ENCODE measurements around the gene NPR2. TPM values are rescaled to one million over a fixed set of nuclear protein-coding genes. Genes with fewer than 3 reads are reported as not detected.

Gene NPR2
- total RNA-seq, 1 experiment from 2014 or later, result 18.0 TPM

DNA sequence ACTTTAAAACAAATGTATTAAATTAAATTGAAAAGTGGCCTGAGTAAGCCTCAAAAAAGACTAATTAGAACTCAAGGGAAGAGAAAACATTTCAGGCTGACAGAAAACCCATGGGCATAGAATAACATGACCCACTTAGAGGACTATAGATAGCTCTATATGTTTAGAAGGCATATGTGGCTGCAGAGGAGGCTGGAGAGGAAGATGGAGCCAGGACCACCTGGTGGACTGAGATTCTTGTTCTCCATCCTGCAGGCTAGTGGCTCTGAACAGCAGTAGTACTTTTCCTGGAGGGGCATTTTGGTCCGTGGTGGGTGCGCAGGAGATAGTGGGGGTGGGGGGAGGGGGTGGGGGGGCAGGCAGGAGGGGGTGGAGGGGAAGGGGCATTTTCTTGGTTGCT is 10.3 kb upstream of the NPR2 start:
- H3K9ac ChIP-seq (ENCODE audit: low read length), result no peak overlapping the region
- no peak overlapping the region for H2AFZ ChIP-seq (ENCODE audit: low read length)
- H3K4me1 ChIP-seq (ENCODE audit: low read length), result peaks cover 11% of the 10 kb centered on the region
- peaks cover 57% of the 10 kb centered on the region for H3K79me2 ChIP-seq (ENCODE audit: low read length)
- no peaks in the 10 kb centered on the region for H3K9me3 ChIP-seq (ENCODE audit: low read length)
- no peak overlapping the region for H3K4me2 ChIP-seq (ENCODE audit: low read depth, low read length, poor library complexity, severe bottlenecking)
- no peaks in the 10 kb centered on the region for H3K27me3 ChIP-seq (ENCODE audit: low read length)
- DNase-seq, result no peak
- H3K36me3 ChIP-seq (ENCODE audit: insufficient read depth, low read length), result peaks cover 26% of the 10 kb centered on the region
- H4K20me1 ChIP-seq (ENCODE audit: insufficient read depth, low read depth, low read length), result no peaks in the 10 kb centered on the region
- H3K4me3 ChIP-seq (ENCODE audit: low read length), result no peak overlapping the region
- H3K27ac ChIP-seq (ENCODE audit: low read length), result no peak overlapping the region
- H3K9me2 ChIP-seq (replicated peaks; ENCODE audit: insufficient read depth, low read length), result no peaks in the 10 kb centered on the region

DNA sequence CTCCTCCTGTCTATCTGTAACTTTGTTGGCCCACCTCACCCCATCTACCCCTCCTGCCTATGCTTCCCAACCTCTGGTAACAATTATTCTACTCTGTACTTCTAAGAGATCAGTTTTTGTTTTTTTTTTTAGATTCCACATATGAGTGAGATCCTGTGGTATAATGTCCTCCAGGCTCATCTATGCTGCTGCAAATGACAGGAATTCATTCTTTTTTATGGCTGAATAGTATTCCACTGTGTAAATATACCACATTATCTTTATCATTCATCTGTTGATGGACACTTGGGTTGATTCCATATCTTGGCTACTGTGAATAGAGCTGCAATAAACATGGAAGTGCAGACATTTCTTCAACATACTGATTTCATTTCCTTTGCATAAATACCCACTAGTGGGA is 8.0 kb upstream of the NPR2 start:
- Histone ChIP-seq H3K9me2 (replicated peaks; ENCODE audit: insufficient read depth, low read length) (no peaks in the 10 kb centered on the region), H3K4me2 (ENCODE audit: low read depth, low read length, poor library complexity, severe bottlenecking) (no peak overlapping the region), H3K27me3 (ENCODE audit: low read length) (no peaks in the 10 kb centered on the region), H3K4me1 (ENCODE audit: low read length) (peaks cover 7% of the 10 kb centered on the region; the same call in 1 of the 2 replicates), H3K79me2 (ENCODE audit: low read length) (peaks cover 46% of the 10 kb centered on the region), H3K9me3 (ENCODE audit: low read length) (no peaks in the 10 kb centered on the region), H4K20me1 (ENCODE audit: insufficient read depth, low read depth, low read length) (no peaks in the 10 kb centered on the region), H3K4me3 (ENCODE audit: low read length) (no peak overlapping the region), H2AFZ (ENCODE audit: low read length) (no peak overlapping the region), H3K9ac (ENCODE audit: low read length) (no peak overlapping the region), H3K36me3 (ENCODE audit: insufficient read depth, low read length) (peaks cover 31% of the 10 kb centered on the region), H3K27ac (ENCODE audit: low read length) (no peak overlapping the region)
- DNase-seq, result no peak

DNA sequence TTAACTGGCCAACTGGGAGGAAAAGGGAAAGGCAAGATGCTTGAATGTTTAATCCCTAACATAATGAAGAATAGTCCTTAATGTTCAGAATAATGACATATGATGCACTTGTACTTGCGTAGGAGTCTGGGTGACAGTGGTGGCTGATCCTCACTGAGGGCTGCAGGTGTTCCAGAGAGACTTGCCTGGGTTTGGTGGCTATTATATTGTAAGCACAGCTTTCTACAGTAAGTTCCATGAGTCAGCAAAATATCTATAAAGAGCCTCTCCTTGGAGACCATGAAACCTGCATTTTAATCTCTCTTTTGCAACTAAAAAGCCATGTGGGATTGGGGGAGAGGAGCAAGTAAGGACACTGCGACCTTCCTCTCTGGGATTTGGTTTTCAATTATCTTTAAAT is 1.9 kb upstream of the NPR2 start:
- peak; percentile 51 for DNase-seq
- no peaks in the 10 kb centered on the region for H4K20me1 ChIP-seq (ENCODE audit: insufficient read depth, low read depth, low read length)
- no peaks in the 10 kb centered on the region for H3K9me2 ChIP-seq (replicated peaks; ENCODE audit: insufficient read depth, low read length)
- peak overlapping the region; percentile 28 for H3K27ac ChIP-seq (ENCODE audit: low read length)
- no peak overlapping the region for H3K4me3 ChIP-seq (ENCODE audit: low read length)
- H3K9ac ChIP-seq (ENCODE audit: low read length), result no peak overlapping the region
- no peaks in the 10 kb centered on the region for H3K27me3 ChIP-seq (ENCODE audit: low read length)
- H3K79me2 ChIP-seq (ENCODE audit: low read length), result peaks cover 10% of the 10 kb centered on the region
- H3K4me1 ChIP-seq (ENCODE audit: low read length), result peaks cover 24% of the 10 kb centered on the region
- H3K36me3 ChIP-seq (ENCODE audit: insufficient read depth, low read length), result peaks cover 8% of the 10 kb centered on the region; the same call in 1 of the 2 replicates
- no peak overlapping the region for H2AFZ ChIP-seq (ENCODE audit: low read length)
- no peaks in the 10 kb centered on the region for H3K9me3 ChIP-seq (ENCODE audit: low read length)
- H3K4me2 ChIP-seq (ENCODE audit: low read depth, low read length, poor library complexity, severe bottlenecking), result peak overlapping the region; percentile 26

DNA sequence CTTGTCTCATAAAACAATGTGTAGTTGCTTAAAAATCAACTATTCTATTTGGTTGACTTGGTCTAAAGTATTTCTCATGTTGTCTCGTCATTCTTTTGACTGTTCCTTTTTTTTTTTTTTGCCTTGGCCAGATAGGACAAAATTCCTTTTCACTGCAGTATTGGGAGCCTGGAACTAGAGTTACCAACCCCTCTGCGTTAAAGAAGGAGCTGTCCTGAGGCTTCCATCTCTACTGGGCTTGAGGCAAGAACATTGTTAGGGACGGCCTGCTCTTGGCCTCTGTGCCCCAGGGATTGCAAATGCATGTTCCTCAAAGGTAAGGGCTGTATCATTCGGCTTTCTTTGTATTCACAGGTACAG is 1.4 kb upstream of the NPR2 start:
- H3K27ac ChIP-seq (ENCODE audit: low read length), result peak overlapping the region; percentile 28
- peaks cover 8% of the 10 kb centered on the region for H3K79me2 ChIP-seq (ENCODE audit: low read length)
- H3K4me1 ChIP-seq (ENCODE audit: low read length), result peaks cover 21% of the 10 kb centered on the region
- H3K9ac ChIP-seq (ENCODE audit: low read length), result no peak overlapping the region
- no peak overlapping the region for H3K4me3 ChIP-seq (ENCODE audit: low read length)
- H3K27me3 ChIP-seq (ENCODE audit: low read length), result no peaks in the 10 kb centered on the region
- H3K4me2 ChIP-seq (ENCODE audit: low read depth, low read length, poor library complexity, severe bottlenecking), result peak overlapping the region; percentile 26
- no peaks in the 10 kb centered on the region for H4K20me1 ChIP-seq (ENCODE audit: insufficient read depth, low read depth, low read length)
- no peaks in the 10 kb centered on the region for H3K9me3 ChIP-seq (ENCODE audit: low read length)
- DNase-seq, result no peak
- peaks cover 8% of the 10 kb centered on the region; the same call in 1 of the 2 replicates for H3K36me3 ChIP-seq (ENCODE audit: insufficient read depth, low read length)
- H2AFZ ChIP-seq (ENCODE audit: low read length), result no peak overlapping the region
- no peaks in the 10 kb centered on the region for H3K9me2 ChIP-seq (replicated peaks; ENCODE audit: insufficient read depth, low read length)

DNA sequence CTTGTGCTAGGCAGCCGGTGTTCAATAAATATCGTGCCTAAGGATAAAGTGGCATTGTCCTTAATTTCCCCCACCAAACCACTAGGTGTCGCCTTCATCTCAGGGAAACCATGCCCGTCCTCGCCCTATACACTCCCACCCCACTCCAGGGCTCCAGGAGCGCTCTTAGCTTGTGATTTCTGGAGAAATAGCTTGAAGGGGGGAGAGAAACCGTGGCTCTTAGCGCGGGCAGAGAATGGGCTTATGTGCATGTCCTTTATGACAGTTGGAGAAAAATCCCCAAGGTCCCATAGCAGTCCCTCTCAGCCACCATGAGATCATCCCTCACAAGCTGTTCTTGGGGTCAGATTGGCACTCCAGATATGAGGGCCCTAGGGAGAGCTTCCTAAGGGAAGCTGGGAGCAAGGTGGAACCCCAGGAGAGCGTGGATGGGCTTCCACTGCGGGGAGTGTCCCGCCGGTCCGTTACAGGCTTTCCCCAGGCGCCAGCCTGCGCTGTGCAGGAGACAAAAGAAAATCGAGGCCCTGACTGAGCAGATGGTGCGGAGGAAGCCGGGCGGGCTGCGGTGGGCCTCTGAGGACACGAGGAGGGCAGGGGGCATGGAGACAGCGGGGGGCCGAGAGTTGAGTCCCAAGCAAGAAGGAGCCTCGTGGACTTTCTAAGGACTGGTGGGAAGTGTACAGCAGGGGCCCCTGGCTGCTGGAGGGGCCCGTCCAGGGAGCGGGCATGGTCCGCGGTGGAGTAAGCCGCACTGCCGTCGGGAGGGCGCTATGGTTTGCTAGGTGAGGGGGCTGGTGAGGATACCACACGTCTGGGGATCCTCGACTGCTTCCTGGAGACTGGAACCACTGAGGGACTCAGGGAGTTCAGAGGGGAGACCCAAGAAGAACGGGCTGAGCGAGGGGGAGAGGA is 750 bp upstream of the NPR2 start:
- Histone ChIP-seq H3K9me2 (replicated peaks; ENCODE audit: insufficient read depth, low read length) (no peaks in the 10 kb centered on the region), H3K79me2 (ENCODE audit: low read length) (peaks cover 7% of the 10 kb centered on the region), H3K9me3 (ENCODE audit: low read length) (no peaks in the 10 kb centered on the region), H3K27me3 (ENCODE audit: low read length) (no peaks in the 10 kb centered on the region), H2AFZ (ENCODE audit: low read length) (no peak overlapping the region), H3K36me3 (ENCODE audit: insufficient read depth, low read length) (peaks cover 8% of the 10 kb centered on the region; the same call in 1 of the 2 replicates), H3K9ac (ENCODE audit: low read length) (no peak overlapping the region), H3K27ac (ENCODE audit: low read length) (no peak overlapping the region), H3K4me1 (ENCODE audit: low read length) (peaks cover 16% of the 10 kb centered on the region), H4K20me1 (ENCODE audit: insufficient read depth, low read depth, low read length) (no peaks in the 10 kb centered on the region), H3K4me3 (ENCODE audit: low read length) (no peak overlapping the region), H3K4me2 (ENCODE audit: low read depth, low read length, poor library complexity, severe bottlenecking) (no peak overlapping the region)
- peak; percentile 84 for DNase-seq

- Histone ChIP-seq H3K4me3 (ENCODE audit: low read length) (no peak overlapping the region), H3K9me2 (replicated peaks; ENCODE audit: insufficient read depth, low read length) (no peaks in the 10 kb centered on the region), H2AFZ (ENCODE audit: low read length) (no peak overlapping the region), H3K4me2 (ENCODE audit: low read depth, low read length, poor library complexity, severe bottlenecking) (no peak overlapping the region), H3K79me2 (ENCODE audit: low read length) (no peaks in the 10 kb centered on the region), H3K27me3 (ENCODE audit: low read length) (no peaks in the 10 kb centered on the region), H4K20me1 (ENCODE audit: insufficient read depth, low read depth, low read length) (no peaks in the 10 kb centered on the region), H3K9ac (ENCODE audit: low read length) (no peak overlapping the region), H3K27ac (ENCODE audit: low read length) (no peak overlapping the region), H3K36me3 (ENCODE audit: insufficient read depth, low read length) (no peaks in the 10 kb centered on the region; the same call in 1 of the 2 replicates), H3K4me1 (ENCODE audit: low read length) (peaks cover 16% of the 10 kb centered on the region), H3K9me3 (ENCODE audit: low read length) (no peaks in the 10 kb centered on the region)
- no peak for DNase-seq
Measured at GRCh38 chr9:35792024-35792813, 828 bp downstream of the NPR2 start.

- no peak for DNase-seq
- no peak overlapping the region for H3K4me2 ChIP-seq (ENCODE audit: low read depth, low read length, poor library complexity, severe bottlenecking)
- no peaks in the 10 kb centered on the region; the same call in 1 of the 2 replicates for H3K36me3 ChIP-seq (ENCODE audit: insufficient read depth, low read length)
- peaks cover 16% of the 10 kb centered on the region for H3K4me1 ChIP-seq (ENCODE audit: low read length)
- no peak overlapping the region for H3K27ac ChIP-seq (ENCODE audit: low read length)
- no peaks in the 10 kb centered on the region for H3K9me2 ChIP-seq (replicated peaks; ENCODE audit: insufficient read depth, low read length)
- H3K9me3 ChIP-seq (ENCODE audit: low read length), result no peaks in the 10 kb centered on the region
- no peak overlapping the region for H3K9ac ChIP-seq (ENCODE audit: low read length)
- H3K27me3 ChIP-seq (ENCODE audit: low read length), result no peaks in the 10 kb centered on the region
- no peak overlapping the region for H2AFZ ChIP-seq (ENCODE audit: low read length)
- H3K4me3 ChIP-seq (ENCODE audit: low read length), result no peak overlapping the region
- H3K79me2 ChIP-seq (ENCODE audit: low read length), result no peaks in the 10 kb centered on the region
- H4K20me1 ChIP-seq (ENCODE audit: insufficient read depth, low read depth, low read length), result no peaks in the 10 kb centered on the region
Measured at GRCh38 chr9:35792826-35793225, 1.4 kb downstream of the NPR2 start.

DNA sequence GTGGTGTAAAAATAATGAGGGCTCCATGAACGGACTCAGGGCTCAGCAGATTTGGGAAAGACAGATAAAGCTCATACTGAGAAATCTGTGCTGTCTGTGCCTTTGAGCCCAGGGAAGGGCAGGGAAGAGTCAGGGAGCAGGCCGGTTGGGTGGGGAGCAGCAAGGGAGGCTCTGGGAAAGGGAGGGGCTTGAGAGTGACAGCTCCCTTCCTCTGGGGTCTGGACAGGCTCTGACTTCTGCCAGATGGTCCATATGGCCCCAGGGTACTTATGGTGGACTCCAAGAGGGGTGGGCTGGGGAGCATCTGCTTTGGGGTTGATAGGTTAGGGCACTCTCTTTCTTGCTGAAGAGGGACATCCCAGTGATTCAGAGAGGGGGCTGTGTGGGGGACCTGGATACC is 2.1 kb downstream of the NPR2 start:
- H3K9me2 ChIP-seq (replicated peaks; ENCODE audit: insufficient read depth, low read length), result no peaks in the 10 kb centered on the region
- H3K36me3 ChIP-seq (ENCODE audit: insufficient read depth, low read length), result no peaks in the 10 kb centered on the region; the same call in 1 of the 2 replicates
- no peaks in the 10 kb centered on the region for H3K79me2 ChIP-seq (ENCODE audit: low read length)
- H3K9ac ChIP-seq (ENCODE audit: low read length), result no peak overlapping the region
- no peaks in the 10 kb centered on the region for H3K9me3 ChIP-seq (ENCODE audit: low read length)
- no peak overlapping the region for H3K4me3 ChIP-seq (ENCODE audit: low read length)
- peaks cover 16% of the 10 kb centered on the region for H3K4me1 ChIP-seq (ENCODE audit: low read length)
- H3K27me3 ChIP-seq (ENCODE audit: low read length), result no peaks in the 10 kb centered on the region
- no peak overlapping the region for H2AFZ ChIP-seq (ENCODE audit: low read length)
- no peaks in the 10 kb centered on the region for H4K20me1 ChIP-seq (ENCODE audit: insufficient read depth, low read depth, low read length)
- H3K27ac ChIP-seq (ENCODE audit: low read length), result no peak overlapping the region
- H3K4me2 ChIP-seq (ENCODE audit: low read depth, low read length, poor library complexity, severe bottlenecking), result no peak overlapping the region
- no peak for DNase-seq
